Measurements from ENCODE around the gene LTB.
"Not testable (repeated sequence)": the region's sequence is repeated elsewhere in the genome, so short reads cannot be mapped to it uniquely, and the experiment has no call there.

The LTB gene

GRCh38 chr6:31609519-31610406, 27.5 kb upstream of the LTB start:
- in situ Hi-C loops (cut with MboI; ENCODE audit: low pct_unique_long_range_greater_than_20kb, low sequenced_read_pairs, unreplicated experiment) = no loop called here
- DNase-seq (ENCODE audit: low spot score) = no peak
- TF ChIP-seq, protein P1, sequence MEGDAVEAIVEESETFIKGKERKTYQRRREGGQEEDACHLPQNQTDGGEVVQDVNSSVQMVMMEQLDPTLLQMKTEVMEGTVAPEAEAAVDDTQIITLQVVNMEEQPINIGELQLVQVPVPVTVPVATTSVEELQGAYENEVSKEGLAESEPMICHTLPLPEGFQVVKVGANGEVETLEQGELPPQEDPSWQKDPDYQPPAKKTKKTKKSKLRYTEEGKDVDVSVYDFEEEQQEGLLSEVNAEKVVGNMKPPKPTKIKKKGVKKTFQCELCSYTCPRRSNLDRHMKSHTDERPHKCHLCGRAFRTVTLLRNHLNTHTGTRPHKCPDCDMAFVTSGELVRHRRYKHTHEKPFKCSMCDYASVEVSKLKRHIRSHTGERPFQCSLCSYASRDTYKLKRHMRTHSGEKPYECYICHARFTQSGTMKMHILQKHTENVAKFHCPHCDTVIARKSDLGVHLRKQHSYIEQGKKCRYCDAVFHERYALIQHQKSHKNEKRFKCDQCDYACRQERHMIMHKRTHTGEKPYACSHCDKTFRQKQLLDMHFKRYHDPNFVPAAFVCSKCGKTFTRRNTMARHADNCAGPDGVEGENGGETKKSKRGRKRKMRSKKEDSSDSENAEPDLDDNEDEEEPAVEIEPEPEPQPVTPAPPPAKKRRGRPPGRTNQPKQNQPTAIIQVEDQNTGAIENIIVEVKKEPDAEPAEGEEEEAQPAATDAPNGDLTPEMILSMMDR (IDR thresholded peaks at IDR 0.05; ENCODE audit: extremely low read depth, insufficient read depth, missing control alignments) = no peak

GRCh38 chr6:31607317-31607716, 25.1 kb upstream of the LTB start:
- in situ Hi-C loops (cut with MboI; ENCODE audit: low pct_unique_long_range_greater_than_20kb, low sequenced_read_pairs, unreplicated experiment) = no loop called here
- DNase-seq (ENCODE audit: low spot score) = no peak
- TF ChIP-seq, protein P1 (IDR thresholded peaks at IDR 0.05; ENCODE audit: extremely low read depth, insufficient read depth, missing control alignments) = no peak

- in situ Hi-C loops (cut with MboI; ENCODE audit: low pct_unique_long_range_greater_than_20kb, low sequenced_read_pairs, unreplicated experiment) = no loop called here
- no peak for DNase-seq (ENCODE audit: low spot score)
- TF ChIP-seq, protein P1 (IDR thresholded peaks at IDR 0.05; ENCODE audit: extremely low read depth, insufficient read depth, missing control alignments) = peak; percentile 60
Measured at GRCh38 chr6:31597006-31597405, 14.8 kb upstream of the LTB start.

DNA sequence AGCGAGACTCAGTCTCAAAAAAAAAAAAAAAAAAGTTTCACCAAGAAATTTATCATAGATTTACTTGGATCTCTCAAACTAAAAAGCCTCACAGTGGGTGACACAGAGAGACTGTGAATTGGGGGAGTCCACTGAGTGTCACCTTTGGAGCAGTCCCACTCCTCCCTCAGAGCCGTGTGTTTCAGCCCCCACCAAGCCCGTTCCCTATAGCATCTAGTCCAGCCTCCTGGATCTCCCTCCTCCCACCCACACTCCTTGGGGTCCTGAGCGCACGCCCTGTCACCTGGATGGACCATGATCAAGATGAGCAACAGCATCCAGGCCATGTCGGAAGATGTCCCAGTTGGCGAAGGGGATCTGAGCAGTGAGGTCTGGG, 10.2 kb upstream of the LTB start:
- DNase-seq (ENCODE audit: low spot score) = no peak
- in situ Hi-C loops (cut with MboI; ENCODE audit: low pct_unique_long_range_greater_than_20kb, low sequenced_read_pairs, unreplicated experiment) = loop anchor here (5.0 kb wide), 1 partner anchor 40 kb away; no protein-coding TSS in a partner anchor
- TF ChIP-seq, protein P1 (IDR thresholded peaks at IDR 0.05; ENCODE audit: extremely low read depth, insufficient read depth, missing control alignments) = no peak

GRCh38 chr6:31590691-31591090, 8.5 kb upstream of the LTB start:
- in situ Hi-C loops (cut with MboI; ENCODE audit: low pct_unique_long_range_greater_than_20kb, low sequenced_read_pairs, unreplicated experiment) = loop anchor here (5.0 kb wide), 1 partner anchor 38 kb away; no protein-coding TSS in a partner anchor
- DNase-seq (ENCODE audit: low spot score) = not testable (repeated sequence)

DNA sequence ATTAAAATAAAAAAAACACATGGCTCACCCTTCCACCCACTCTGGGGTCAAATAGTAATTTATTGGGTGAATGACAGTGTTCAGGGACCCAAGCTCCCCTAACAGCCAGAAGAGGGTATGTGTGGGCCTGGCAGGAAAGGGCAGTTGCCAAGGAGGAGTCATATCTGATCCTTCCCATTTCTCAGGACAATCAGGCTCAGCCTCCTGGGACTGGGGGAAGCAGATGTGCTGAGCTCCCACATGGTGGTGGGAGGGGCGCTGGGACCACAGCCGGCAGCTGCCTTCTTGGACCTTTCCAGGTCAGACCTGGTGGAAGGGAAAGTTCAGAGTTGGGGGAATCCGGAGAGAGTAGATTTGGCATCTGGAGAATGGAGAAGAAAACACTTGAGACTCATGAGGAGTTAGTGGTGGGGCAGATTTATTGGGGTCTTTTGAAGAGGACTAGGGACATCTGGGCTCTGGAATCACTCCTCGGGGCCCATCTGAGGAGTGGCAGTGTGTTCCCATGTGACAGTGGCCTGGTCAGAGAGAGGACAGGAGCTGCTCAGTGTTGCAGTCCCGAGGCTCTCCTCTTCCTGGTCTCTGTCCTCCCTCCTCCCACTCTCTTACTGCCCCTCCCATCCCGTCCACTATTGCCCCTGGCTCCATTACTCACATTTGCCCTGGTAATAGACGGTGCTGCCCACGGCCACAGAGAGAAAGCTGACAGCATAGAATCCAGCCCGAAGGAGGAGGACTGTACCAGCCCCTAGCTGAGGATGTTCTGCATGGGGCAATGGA, 6.8 kb upstream of the LTB start:
- in situ Hi-C loops (cut with MboI; ENCODE audit: low pct_unique_long_range_greater_than_20kb, low sequenced_read_pairs, unreplicated experiment) = no loop called here
- DNase-seq (ENCODE audit: low spot score) = no peak
- TF ChIP-seq, protein P1 (IDR thresholded peaks at IDR 0.05; ENCODE audit: extremely low read depth, insufficient read depth, missing control alignments) = no peak
